Fibroblast of lung (primary cell): ENCODE results near the gene CCDC85A.

ENCODE experiments used
- EZH2 ChIP-seq: IDR thresholded peaks from 2 replicates; pipeline ENCODE4 v1.5.1; 2012; ENCODE audit warnings: low read length, control low read depth, mild to moderate bottlenecking; ENCODE audit errors: missing control alignments
- TF ChIP-seq, protein P1 (sequence below), 2 donors: IDR thresholded peaks in 1 of 2; conservative IDR thresholded peaks in 1 of 2; 1 replicate in 1 of 2; 2 replicates in 1 of 2; pipeline ENCODE4 v1.5.1; 2011 to 2012; ENCODE audit warnings: low read length in 2 of 2, control low read depth in 1 of 2, inconsistent platforms in 1 of 2, low read depth in 1 of 2, mild to moderate bottlenecking in 1 of 2

DNA sequence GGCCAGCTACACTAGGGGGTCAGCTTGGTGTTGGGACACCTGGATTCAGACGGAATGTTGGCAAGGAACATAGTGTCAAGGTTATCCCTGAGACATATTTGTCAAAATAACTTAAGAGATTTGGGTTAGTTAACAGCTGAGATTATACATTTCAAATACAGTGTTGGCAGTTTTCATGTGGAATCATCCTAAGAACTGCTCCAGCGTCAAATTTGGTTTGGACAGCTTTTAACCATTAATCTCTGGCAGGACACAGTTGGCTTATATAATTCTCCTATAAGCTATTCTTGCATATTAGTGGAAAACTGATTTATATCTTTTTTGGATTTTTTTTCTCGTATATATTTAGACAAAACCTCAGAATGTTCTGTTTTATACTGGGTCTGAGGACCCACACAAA, 132.2 kb downstream of the CCDC85A start:
- TF ChIP-seq, protein P1, sequence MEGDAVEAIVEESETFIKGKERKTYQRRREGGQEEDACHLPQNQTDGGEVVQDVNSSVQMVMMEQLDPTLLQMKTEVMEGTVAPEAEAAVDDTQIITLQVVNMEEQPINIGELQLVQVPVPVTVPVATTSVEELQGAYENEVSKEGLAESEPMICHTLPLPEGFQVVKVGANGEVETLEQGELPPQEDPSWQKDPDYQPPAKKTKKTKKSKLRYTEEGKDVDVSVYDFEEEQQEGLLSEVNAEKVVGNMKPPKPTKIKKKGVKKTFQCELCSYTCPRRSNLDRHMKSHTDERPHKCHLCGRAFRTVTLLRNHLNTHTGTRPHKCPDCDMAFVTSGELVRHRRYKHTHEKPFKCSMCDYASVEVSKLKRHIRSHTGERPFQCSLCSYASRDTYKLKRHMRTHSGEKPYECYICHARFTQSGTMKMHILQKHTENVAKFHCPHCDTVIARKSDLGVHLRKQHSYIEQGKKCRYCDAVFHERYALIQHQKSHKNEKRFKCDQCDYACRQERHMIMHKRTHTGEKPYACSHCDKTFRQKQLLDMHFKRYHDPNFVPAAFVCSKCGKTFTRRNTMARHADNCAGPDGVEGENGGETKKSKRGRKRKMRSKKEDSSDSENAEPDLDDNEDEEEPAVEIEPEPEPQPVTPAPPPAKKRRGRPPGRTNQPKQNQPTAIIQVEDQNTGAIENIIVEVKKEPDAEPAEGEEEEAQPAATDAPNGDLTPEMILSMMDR (conservative IDR thresholded peaks at IDR 0.05 in 1 of 2, IDR thresholded peaks at IDR 0.05 in 1 of 2; ENCODE audit: low read depth in 1 of 2, low read length in 2 of 2): no peak
- no peak for TF ChIP-seq EZH2
